Measurements from ENCODE around the gene PLA2G4B. TPM values are rescaled to one million over a fixed set of nuclear protein-coding genes. Genes with fewer than 3 reads are reported as not detected.

Gene PLA2G4B
- total RNA-seq, 1 donor from 2014 or later: 11.1 TPM

DNA sequence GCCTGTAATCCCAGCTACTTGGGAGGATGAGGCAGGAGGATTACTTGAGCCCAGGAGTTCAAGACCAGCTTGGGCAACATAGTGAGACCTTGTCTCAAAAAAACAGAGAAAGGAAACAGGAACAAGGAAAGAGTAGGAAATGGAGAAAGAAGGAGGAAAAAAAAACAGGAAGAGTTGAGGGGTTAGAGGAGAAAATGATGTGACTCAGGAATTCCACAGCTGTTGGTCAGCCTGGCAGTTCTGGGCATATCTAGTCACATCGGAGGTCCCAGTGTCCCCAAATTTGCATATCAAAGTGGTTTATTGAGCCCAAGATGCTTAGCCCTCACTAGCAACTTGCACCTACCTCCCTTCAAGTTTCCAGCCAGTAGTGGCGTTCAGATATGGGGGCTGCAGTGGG is 29.5 kb upstream of the PLA2G4B start:
- intact Hi-C loops (cut with micrococcal nuclease): no loop called here

DNA sequence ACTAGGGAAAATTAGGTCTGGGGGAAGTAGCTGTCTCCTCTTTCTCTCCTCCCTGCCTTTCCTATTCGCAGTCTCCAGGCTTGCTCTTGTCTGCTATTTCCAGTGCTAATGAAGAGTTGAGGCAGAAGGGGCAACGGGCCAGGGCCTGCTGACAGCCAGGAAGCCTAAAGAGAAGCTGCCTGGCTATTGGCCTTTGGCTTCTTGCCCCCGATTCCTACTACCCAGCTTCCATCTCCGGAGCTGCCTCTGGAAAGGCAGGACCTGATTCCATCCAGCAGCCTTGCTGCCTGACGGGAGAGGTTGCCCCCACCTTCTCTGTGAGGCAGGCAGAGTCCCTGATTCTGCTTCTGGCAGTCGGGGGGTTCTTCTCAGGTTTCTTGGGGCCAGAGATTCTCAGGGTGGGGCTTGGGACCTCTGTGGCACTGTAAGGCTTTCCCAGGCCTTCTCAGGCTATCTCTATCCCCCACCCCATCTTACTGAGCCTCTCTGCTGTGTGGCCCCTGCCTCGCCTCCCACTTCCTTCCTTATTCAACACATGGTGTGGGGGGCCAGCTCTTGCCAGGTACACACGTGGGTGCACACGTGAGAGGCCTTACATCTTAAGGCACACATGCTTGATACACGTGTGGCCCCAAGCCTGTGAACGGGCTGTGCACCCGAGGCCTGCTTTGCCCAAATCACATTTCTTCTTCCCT is 29.0 kb upstream of the PLA2G4B start:
- intact Hi-C loops (cut with micrococcal nuclease): no loop called here

DNA sequence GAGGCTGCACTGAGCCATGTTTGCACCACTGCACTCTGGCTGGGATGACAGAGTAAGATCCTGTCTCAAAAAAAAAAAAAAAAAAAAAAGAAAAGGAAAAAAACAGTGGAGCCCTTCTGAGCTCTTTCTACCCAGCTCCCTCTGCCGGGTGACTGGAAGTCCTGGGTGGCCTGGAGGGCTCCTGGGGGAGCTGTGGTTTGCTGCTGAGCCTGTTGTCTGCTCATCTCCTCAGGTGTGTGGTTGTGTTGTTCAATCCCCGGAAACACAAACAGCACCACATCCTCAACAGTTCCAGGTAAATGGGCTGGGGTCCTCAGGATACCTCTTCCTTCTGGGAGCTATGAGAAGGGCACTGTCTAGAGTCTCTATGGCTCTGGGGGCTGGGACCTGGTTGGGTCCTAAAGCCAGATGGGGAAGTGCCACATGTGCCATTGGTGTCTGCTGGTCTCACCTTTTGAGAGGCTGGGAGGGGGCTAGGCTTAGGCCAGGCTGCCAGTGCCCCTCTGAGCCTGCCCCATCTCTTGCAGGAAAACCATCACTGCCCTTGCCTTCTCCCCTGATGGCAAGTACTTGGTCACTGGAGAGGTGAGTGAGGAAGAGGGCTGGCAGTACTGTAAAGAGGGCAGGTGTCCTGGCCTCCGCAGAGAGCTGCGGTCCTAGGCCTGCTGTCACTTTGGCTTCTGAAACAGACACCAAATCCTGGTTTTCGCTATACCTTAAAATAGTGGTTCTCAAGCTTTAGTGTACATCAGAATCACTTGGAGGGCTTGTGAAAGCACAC is 27.8 kb upstream of the PLA2G4B start:
- intact Hi-C loops (cut with micrococcal nuclease): loop anchor here (1.0 kb wide), 1 partner anchor 37 kb away; the partner anchor contains the start of gene MAPKBP1

DNA sequence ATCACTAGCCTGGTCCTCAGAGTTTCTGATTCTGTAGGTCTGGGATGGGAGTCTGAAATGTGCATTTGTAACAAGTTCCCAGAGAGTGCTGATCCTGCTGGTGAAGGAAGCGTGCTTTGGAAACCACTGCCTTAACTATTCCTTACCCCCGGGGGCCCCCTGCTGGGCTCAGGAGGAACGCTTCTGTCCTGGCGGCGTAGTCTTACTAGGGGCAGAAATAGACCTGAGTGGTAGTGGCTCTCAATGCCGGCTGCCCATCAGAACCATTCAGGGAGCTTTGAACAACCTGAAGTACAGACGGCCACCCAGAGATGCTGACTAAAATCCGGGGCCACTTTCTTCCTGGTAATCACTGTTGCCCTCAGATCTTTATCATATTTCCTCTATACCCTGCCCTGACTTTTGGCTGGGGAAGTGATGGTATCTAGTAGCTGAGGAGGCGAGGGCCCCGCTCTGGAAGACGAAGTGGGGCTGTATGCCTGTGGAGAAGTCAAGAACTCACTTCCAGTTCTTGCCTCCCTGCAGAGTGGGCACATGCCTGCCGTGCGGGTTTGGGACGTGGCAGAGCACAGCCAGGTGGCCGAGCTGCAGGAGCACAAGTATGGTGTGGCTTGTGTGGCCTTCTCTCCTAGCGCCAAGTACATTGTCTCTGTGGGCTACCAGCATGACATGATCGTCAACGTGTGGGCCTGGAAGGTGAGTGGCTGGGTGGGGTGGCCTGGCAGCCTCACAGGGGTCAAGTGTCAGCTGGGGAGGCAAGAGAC is 27.0 kb upstream of the PLA2G4B start:
- intact Hi-C loops (cut with micrococcal nuclease): loop anchor here (1.0 kb wide), 1 partner anchor 37 kb away; the partner anchor contains the start of gene MAPKBP1

DNA sequence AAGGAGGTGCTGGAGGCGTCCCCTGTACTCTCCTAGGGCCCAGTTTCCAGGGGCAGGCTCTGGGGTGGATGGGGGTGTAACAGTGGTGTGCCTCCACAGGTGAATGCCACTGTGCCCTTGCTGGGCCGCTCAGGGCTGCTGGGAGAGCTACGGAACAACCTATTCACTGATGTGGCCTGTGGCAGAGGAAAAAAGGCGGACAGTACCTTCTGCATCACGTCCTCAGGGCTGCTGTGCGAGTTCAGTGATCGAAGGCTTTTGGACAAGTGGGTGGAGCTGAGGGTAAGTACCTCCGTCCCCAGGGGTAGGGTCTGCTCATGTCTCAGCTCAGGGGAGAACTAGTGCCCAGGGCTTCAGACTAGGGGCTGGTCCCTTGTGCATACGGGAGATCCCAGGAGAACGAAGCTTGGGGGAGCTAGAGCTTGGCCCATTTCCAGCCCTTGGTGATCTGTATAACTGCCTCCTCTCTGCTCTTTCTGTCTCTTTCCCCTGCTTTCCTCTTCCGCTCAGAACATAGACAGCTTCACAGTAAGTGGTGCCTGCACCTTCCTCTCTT is 25.7 kb upstream of the PLA2G4B start:
- intact Hi-C loops (cut with micrococcal nuclease): no loop called here

DNA sequence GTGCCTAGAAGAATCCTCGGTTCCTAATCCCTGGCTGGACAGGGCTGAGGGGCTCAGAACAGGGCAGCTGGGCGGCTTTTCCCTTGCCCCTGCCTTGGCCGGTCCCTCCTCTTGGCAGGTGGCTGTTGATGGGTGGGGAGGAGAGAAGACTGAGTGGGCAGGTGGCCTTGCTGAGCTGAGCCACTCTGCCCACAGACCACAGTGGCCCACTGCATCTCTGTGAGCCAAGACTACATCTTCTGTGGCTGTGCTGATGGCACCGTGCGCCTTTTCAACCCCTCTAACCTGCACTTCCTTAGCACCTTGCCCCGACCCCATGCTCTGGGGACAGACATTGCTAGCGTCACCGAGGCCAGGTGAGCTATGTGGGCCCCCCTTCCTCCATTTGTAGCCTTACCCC is 25.2 kb upstream of the PLA2G4B start:
- intact Hi-C loops (cut with micrococcal nuclease): no loop called here

DNA sequence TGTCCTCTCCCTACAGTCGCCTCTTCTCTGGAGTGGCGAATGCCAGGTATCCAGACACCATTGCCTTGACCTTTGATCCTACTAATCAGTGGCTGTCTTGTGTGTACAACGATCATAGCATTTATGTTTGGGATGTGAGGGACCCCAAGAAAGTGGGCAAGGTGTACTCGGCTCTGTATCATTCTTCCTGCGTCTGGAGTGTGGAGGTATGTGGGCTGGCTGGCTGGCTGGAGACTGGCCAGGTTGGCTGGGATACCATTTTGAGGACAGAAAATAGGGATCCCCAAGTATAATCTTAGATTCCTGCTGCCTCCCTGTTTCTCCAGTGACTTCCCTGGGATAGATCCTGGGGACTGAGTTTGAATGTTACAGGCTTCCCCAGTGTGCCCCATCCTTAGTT is 24.1 kb upstream of the PLA2G4B start:
- intact Hi-C loops (cut with micrococcal nuclease): no loop called here

DNA sequence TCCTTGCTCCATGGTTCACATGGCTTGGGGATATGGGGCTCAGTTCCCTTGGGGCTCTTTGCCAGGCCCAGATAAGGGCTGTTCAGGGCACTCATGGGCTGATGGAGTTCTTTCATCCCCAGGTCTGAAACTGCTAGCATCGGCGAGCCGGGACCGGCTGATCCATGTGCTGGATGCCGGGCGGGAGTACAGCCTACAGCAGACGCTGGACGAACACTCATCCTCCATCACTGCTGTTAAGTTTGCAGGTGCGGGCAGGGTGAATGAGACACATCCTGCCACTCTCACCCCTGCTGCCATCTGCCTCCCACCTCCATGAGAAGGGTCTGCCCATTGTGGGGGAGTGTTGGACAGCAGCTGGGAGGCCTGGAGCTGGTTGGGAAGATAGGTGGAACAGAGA is 21.9 kb upstream of the PLA2G4B start:
- intact Hi-C loops (cut with micrococcal nuclease): no loop called here

DNA sequence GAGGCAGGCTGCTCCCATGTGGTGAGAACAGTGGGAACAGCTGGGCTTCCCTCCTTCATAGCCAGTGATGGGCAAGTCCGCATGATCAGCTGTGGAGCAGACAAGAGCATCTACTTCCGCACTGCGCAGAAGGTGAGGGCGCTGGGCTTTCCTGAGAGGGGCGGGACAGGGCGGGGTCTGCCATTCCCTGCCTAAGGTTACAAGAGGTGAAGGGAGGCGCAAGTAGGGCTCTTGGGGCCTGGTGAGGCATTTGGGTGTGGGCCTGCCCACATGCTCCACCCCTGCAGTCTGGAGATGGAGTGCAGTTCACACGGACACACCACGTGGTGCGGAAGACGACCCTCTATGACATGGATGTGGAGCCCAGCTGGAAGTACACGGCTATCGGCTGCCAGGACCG is 21.3 kb upstream of the PLA2G4B start:
- intact Hi-C loops (cut with micrococcal nuclease): no loop called here

DNA sequence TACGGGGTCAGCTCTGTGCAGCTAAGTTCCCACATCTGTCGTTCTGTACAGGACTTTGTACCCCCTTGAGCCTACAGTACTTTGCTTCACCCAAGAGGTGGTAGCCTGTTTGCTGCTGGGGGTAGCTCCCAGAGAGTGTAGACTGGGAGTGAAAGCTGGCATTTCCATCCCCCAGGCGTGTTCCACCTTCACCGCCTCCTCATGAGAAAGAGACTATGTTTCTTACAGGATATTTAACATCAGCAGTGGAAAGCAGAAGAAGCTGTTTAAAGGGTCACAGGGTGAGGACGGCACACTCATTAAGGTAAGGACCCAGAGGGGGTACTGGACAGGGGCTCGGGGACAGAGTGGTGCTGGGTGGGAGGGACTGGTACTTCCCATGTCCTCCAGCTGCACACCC is 20.9 kb upstream of the PLA2G4B start:
- intact Hi-C loops (cut with micrococcal nuclease): no loop called here

DNA sequence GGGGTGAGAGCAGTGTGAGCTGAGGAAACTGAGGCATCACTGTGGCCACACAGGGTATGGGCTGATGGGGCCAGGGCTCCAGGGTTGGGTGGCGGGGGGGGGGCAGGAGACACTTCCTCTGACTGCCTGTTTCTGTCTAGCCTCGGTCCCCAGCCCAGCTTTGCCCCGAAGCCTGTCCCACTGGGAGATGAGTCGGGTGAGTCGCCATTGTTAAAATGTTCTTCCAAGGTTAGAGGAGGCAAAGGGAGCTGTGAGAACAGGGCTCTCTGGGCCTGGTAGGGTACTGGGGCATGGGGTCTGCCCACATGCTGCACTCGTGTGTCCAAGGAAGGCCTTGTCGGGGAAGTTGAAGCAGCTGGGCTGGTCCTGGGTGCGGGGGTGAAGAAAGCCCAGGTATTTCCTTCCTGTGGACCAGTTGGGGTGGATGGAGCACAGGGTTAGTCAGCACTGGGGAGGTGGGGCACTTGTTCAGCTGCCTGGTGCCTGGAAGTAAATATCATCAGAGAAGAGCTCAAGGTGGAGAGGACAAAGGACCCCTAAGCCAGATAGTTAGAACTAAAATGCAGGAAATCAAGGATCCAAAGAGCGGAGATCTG is 19.1 kb upstream of the PLA2G4B start:
- intact Hi-C loops (cut with micrococcal nuclease): no loop called here

DNA sequence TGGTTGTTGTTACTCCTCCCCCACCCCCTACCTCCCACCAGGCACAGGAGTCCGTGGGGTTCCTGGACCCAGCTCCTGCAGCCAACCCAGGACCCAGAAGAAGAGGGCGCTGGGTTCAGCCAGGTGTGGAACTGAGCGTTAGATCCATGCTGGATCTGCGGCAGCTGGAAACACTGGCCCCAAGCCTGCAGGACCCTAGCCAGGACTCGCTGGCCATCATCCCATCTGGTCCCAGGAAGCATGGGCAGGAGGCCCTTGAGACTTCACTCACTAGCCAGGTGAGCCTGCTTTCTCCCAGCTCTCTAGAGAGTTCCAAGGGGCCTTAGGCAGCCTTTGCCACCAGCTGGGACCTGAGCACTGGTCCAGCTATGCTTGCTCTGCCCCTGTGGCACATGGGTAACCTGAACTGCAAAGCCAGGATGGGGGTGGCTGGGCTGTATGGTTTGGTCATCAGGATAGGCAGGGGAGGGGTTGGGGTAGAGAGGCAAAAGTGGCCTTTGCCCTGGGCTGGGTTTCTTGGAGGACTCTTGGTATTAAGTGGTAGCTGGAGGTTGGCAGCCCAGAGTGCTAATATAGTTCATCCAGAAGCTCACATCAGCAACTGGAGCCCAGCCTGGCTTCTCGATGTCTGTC is 17.7 kb upstream of the PLA2G4B start:
- intact Hi-C loops (cut with micrococcal nuclease): no loop called here

DNA sequence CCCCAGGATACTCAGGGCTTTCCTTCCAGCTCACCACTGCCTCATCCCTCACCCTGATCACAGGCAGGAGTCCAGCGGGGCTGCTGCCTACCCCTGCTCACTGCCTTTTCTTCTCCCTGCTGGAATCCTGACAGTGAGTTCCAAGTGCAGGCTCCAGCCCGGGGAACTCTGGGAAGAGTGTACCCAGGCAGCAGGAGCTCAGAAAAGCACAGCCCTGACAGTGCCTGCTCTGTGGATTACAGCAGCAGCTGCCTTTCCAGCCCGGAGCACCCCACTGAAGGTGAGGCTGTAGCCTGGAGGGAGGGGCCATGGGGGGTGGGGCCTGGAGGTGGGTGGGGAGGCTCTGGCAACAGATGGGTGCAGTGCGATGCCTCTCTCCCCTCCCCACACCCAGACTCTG is 16.8 kb upstream of the PLA2G4B start:
- intact Hi-C loops (cut with micrococcal nuclease): no loop called here

DNA sequence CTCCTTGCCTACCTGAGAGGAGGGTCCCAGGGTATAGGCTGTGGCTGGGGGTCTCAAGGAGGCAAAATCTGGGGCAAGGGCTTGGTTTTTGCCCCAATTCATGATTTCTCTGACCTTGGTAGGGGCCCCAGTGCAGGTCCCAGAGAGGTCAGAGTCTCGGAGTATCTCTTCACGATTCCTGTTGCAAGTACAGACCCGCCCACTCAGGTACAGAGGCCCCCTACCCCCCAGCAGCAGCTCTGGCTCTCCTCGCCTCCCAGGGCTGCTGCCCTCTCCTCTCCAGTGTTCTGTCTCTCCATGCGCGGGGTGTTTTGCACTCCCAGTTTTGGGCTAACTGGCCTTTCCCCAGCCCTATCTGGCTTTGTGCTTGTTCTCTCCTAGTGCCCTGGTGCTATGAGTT is 16.2 kb upstream of the PLA2G4B start:
- intact Hi-C loops (cut with micrococcal nuclease): no loop called here

DNA sequence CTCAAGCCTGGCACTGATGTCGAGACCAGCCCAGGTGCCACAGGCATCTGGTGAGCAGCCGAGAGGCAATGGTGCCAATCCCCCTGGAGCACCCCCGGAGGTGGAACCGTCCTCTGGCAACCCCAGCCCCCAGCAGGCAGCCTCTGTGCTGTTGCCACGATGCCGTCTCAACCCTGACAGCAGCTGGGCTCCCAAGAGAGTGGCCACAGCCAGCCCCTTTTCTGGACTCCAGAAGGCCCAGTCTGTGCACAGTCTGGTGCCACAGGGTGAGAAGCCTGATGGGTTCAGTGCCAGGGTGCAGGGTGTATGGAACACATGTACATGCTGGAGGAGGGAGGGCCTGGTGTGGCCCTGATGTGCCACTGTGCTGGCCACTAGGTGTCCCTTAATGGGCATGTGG is 15.7 kb upstream of the PLA2G4B start:
- intact Hi-C loops (cut with micrococcal nuclease): no loop called here

DNA sequence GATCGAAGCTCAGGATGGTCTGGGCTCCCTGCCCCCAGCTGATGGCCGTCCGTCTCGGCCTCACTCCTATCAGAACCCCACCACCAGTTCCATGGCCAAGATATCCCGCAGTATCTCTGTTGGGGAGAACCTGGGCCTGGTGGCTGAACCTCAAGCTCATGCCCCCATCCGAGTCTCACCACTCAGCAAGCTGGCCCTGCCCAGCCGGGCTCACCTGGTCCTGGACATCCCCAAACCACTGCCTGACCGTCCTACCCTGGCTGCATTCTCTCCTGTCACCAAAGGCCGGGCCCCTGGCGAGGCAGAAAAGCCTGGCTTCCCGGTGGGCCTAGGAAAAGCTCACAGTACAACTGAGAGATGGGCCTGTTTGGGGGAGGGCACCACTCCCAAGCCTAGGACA is 15.1 kb upstream of the PLA2G4B start:
- intact Hi-C loops (cut with micrococcal nuclease): no loop called here

DNA sequence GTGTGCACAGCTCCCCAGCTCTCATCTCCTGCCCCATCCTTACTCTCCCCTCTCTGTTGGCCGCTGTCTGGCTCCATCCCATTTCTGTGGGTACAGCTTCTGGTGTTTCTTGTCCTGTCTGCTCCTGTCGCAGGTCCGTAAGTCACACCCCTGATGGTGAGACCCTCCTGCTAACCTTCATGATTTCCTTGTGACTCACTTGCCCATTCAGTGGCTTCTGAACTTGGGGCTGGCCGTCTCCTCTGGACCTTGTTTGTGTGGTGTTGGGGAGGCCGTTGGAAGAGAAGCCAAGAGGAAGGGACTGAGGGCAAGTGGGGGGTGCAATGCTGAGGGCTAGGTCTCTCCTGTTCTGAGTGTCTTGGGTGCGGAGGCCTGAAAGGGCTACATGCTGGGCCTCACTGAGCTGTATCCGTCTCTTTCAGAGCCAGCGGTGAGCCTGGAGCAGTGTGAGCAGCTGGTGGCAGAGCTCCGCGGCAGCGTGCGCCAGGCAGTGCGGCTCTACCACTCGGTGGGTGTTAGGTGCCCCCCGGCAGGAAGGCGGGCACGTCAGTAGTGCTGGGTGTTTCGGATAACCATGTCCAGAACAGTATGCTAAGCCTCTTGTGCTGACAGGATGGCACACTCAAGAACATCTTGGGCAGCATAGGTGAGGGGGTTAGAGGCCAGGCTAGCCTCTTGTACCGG is 14.4 kb upstream of the PLA2G4B start:
- intact Hi-C loops (cut with micrococcal nuclease): no loop called here

DNA sequence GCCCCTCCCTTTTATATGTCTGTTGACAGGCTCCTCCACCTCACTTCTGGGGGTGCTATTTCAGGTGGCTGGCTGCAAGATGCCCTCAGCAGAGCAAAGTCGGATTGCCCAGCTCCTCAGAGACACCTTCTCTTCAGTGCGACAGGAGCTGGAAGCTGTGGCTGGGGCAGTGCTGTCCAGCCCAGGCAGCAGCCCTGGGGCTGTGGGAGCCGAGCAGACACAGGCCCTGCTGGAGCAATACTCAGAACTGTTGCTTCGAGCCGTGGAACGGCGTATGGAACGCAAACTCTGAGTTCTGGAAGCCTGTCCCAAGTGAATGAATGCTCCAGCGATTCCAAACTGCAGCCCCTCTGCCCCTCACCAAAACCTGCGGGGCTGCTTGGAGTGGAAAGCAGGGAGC is 13.5 kb upstream of the PLA2G4B start:
- intact Hi-C loops (cut with micrococcal nuclease): loop anchor here (5.0 kb wide), 3 partner anchors 67 to 268 kb away; partner anchors contain the start of genes EHD4, SPTBN5 and TYRO3

DNA sequence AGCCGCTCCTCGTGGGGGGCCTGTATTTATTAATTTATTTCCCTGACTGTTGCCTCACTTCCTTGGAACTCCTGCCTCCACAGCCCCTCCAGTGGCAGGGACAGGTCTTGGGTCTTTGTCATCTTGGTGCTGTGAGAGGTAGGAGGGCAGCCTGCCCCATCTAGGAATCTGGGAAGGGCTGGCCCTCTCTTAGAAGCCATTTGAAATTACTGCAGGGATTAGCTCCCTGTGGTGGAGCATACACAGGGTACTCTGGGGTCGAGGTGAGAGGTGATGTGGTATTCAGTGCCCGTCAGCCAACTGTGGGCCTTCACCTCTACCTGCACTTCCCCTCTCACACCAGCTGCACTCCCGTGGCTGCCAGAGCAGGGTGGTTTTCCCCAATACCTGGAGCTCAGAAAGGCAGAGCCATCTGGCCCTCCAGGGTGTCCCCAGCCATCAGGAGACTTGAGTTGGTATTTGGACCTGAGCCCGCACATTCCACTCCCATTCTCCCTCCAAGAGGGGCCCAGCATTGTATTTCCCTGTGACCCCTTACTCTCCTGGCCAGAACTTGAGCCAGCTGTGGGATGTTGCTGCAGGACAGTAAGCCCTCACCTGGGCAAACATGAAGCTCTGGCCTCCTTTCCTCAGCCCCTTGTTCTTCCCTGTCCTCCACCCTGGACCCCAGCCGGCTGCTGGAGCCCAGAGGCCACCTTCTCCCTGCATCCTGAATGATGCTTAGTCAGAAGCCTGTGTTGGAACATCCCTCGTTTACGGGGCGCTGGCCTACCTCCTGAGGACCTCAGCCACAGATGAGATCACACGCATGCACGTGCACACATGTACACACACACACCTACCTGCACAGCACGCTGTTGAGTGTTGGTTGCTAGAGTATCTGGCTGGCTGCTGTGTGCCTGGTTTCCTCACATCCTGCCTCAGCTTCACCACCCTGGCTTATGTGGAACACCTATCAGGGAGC is 12.8 kb upstream of the PLA2G4B start:
- intact Hi-C loops (cut with micrococcal nuclease): loop anchor here (2.0 to 5.0 kb wide), 4 partner anchors 66 to 269 kb away; partner anchors contain the start of genes EHD4, SPTBN5 and TYRO3

All from T-helper 2 cell treated with Interferon-gamma antibody and Interleukin-4, amounts not matched to agents 100 ng/mL and 5 ng/mL, for 36 hours (primary cell).